ENCODE results near the gene NTM. TPM values are rescaled to one million over a fixed set of nuclear protein-coding genes. Genes with fewer than 3 reads are reported as not detected.

The NTM gene
- total and polyA plus RNA-seq, 2 of the 8 experiments (the other 6 are each of a cell fraction or from before 2014, with no cell fraction given): 13.4 to 20.0 TPM

GRCh38 chr11:132288036-132288435, 917.6 kb downstream of the NTM start:
- no peak overlapping the region for H3K27ac ChIP-seq (ENCODE audit: low read depth, low read length)
- no peak overlapping the region for H3K14ac ChIP-seq (ENCODE audit: insufficient read length)
- no peak overlapping the region for H3K4me2 ChIP-seq (ENCODE audit: insufficient read depth in 1 of 2, low read depth in 2 of 2, low read length in 2 of 2)
- FAIRE-seq: no peak
- no peaks in the 10 kb centered on the region for H3K79me1 ChIP-seq (ENCODE audit: low read depth, low read length)
- H3K9ac ChIP-seq (replicated peaks in 1 of 4; ENCODE audit: extremely low read depth in 1 of 4, low read depth in 3 of 4, low read length in 3 of 4): no peak overlapping the region
- no peak overlapping the region for H2BK120ac ChIP-seq (replicated peaks; ENCODE audit: low read depth, low read length)
- peaks cover 2 to 12% (median 10%) of the 10 kb centered on the region in 4 experiments; a peak in 5 of 7 replicates for H3K4me1 ChIP-seq (replicated peaks in 1 of 4; ENCODE audit: control insufficient read depth in 3 of 4, insufficient read depth in 4 of 4, low read length in 3 of 4)
- H3K23me2 ChIP-seq (ENCODE audit: low read depth, low read length): no peaks in the 10 kb centered on the region; the same call in 1 of the 2 replicates
- H4K91ac ChIP-seq (replicated peaks; ENCODE audit: insufficient read length, low read length): no peak overlapping the region
- H2BK12ac ChIP-seq (ENCODE audit: low read depth, low read length): no peak overlapping the region
- H3K27me3 ChIP-seq (replicated peaks in 1 of 4; ENCODE audit: control insufficient read depth in 3 of 4, extremely low read depth in 1 of 4, insufficient read depth in 3 of 4, low read length in 3 of 4): no peaks in the 10 kb centered on the region; a peak in 1 of 7 replicates
- no peak overlapping the region for H2AK5ac ChIP-seq (ENCODE audit: low read depth, low read length)
- no peak overlapping the region for H3K18ac ChIP-seq (ENCODE audit: extremely low read depth, low read length)
- H4K8ac ChIP-seq (ENCODE audit: extremely low read depth, insufficient read depth, low read length): no peak overlapping the region
- no peak overlapping the region for H3K23ac ChIP-seq (ENCODE audit: insufficient read length)
- H3K9me3 ChIP-seq (ENCODE audit: insufficient read depth in 2 of 2, low read depth in 1 of 2, low read length in 1 of 2): no peaks in the 10 kb centered on the region
- TF ChIP-seq RFX5 (IDR thresholded peaks at IDR 0.05; ENCODE audit: borderline replicate concordance, low read depth, low read length) (no peak), SP2 (IDR thresholded peaks at IDR 0.05; ENCODE audit: low read length) (no peak), JUND (IDR thresholded peaks at IDR 0.05; ENCODE audit: low read length) (no peak), ATF2 (IDR thresholded peaks at IDR 0.05; ENCODE audit: low read length) (no peak), SP4 (IDR thresholded peaks at IDR 0.05; ENCODE audit: low read length) (no peak), USF2 (IDR thresholded peaks at IDR 0.05; ENCODE audit: low read length) (no peak), CHD1 (IDR thresholded peaks at IDR 0.05; ENCODE audit: low read depth, low read length) (no peak), NANOG (IDR thresholded peaks at IDR 0.05; ENCODE audit: insufficient read depth, low read depth, low read length, poor library complexity, severe bottlenecking) (no peak), SUZ12 (IDR thresholded peaks at IDR 0.05; ENCODE audit: low read length) (no peak), SAP30 (IDR thresholded peaks at IDR 0.05; ENCODE audit: insufficient read depth, insufficient replicate concordance, low read length) (no peak), TAF7 (optimal IDR thresholded peaks at IDR 0.05; ENCODE audit: borderline replicate concordance, low read depth, low read length) (no peak), CHD2 (IDR thresholded peaks at IDR 0.05; ENCODE audit: low read length) (no peak)
- H4K20me1 ChIP-seq (replicated peaks in 1 of 2; ENCODE audit: control insufficient read depth in 1 of 2, insufficient read depth in 2 of 2, low read length in 2 of 2): peaks cover 0 to 4% of the 10 kb centered on the region in 2 experiments
- no peak overlapping the region for H2BK20ac ChIP-seq (ENCODE audit: low read length)
- CTCF ChIA-PET (ENCODE audit: partially characterized antibody): interaction anchor here (0.7 to 13.6 kb wide), 4 partner anchors 9 to 78 kb away, joined by 3 to 122 read pairs (median 3); no protein-coding TSS in a partner anchor
- H4K5ac ChIP-seq (ENCODE audit: insufficient read length, low read depth, low read length): no peak overlapping the region
- no peak overlapping the region for H3K4ac ChIP-seq (replicated peaks; ENCODE audit: insufficient read length, low read depth, low read length)
- no peak overlapping the region for H3K4me3 ChIP-seq (ENCODE audit: extremely low read depth in 1 of 4, insufficient read depth in 2 of 4, low read depth in 3 of 4, low read length in 4 of 4)
- no peak overlapping the region for H2BK15ac ChIP-seq (ENCODE audit: low read length)
- no peaks in the 10 kb centered on the region for H3K79me2 ChIP-seq (ENCODE audit: control insufficient read depth in 1 of 2, insufficient read depth in 2 of 2, low read length in 2 of 2)
- no peak overlapping the region for H2AFZ ChIP-seq (ENCODE audit: low read length)
- H3K36me3 ChIP-seq (ENCODE audit: control insufficient read depth in 2 of 4, insufficient read depth in 4 of 4, low read length in 3 of 4): no peaks in the 10 kb centered on the region
- H3K56ac ChIP-seq (replicated peaks; ENCODE audit: insufficient read length, low read depth, low read length): no peak overlapping the region
- DNase-seq (ENCODE audit: low read depth in 1 of 2, low spot score in 2 of 2): no peak
- H2BK5ac ChIP-seq (ENCODE audit: low read depth, low read length): no peak overlapping the region
- POLR2A ChIA-PET (ENCODE audit: partially characterized antibody): no interaction called here
- 88% methylated on average over 3 of the region's 3 CpGs; no CpG with 5 or more reads in 1 of the 2 experiments for WGBS, 2 experiments (ENCODE audit: extremely low coverage in 1 of 2, insufficient coverage in 1 of 2, insufficient read length in 1 of 2, insufficient replicate concordance in 2 of 2, low coverage in 1 of 2, low lambda C conversion rate in 2 of 2, missing lambda C conversion rate in 1 of 2)
